ENCODE measurements around the gene ABCC3.
"Not testable (repeated sequence)": the region's sequence is repeated elsewhere in the genome, so short reads cannot be mapped to it uniquely, and the experiment has no call there.

The ABCC3 gene

GRCh38 chr17:50697663-50698272 is 63.1 kb downstream of the ABCC3 start:
- no peak for DNase-seq (ENCODE audit: low read depth in 2 of 2, low spot score in 1 of 2)

GRCh38 chr17:50699410-50699809 is 64.7 kb downstream of the ABCC3 start:
- DNase-seq (ENCODE audit: low read depth in 2 of 2, low spot score in 1 of 2) = no peak

- DNase-seq (ENCODE audit: low read depth in 2 of 2, low spot score in 1 of 2) = no peak
These were observed 68.5 kb downstream of the ABCC3 start for GRCh38 chr17:50703162-50703561.

GRCh38 chr17:50707289-50708049 is 72.8 kb downstream of the ABCC3 start, which contains the start of gene ANKRD40:
Gene ANKRD40 (minus strand): TSS chr17:50707914. CDS start chr17:50707654, 260 bp downstream.
- peak; percentile 81 to 84 for DNase-seq (ENCODE audit: low read depth in 2 of 2, low spot score in 1 of 2)

- no peak for DNase-seq (ENCODE audit: low read depth in 2 of 2, low spot score in 1 of 2)
These were observed 73.6 kb downstream of the ABCC3 start for GRCh38 chr17:50708050-50709000.

- DNase-seq (ENCODE audit: low read depth in 2 of 2, low spot score in 1 of 2) = not testable (repeated sequence)
These were observed 74.4 kb downstream of the ABCC3 start for GRCh38 chr17:50709053-50709452.

- DNase-seq (ENCODE audit: low read depth in 2 of 2, low spot score in 1 of 2) = no peak
These were observed 75.3 kb downstream of the ABCC3 start for GRCh38 chr17:50710025-50710424.

GRCh38 chr17:50710650-50711049 is 76.0 kb downstream of the ABCC3 start:
- no peak for DNase-seq (ENCODE audit: low read depth in 2 of 2, low spot score in 1 of 2)

- DNase-seq (ENCODE audit: low read depth in 2 of 2, low spot score in 1 of 2) = no peak
These were observed 78.0 kb downstream of the ABCC3 start for GRCh38 chr17:50712641-50713040.

GRCh38 chr17:50715471-50715870 is 80.8 kb downstream of the ABCC3 start:
- no peak for DNase-seq (ENCODE audit: low read depth in 2 of 2, low spot score in 1 of 2)

GRCh38 chr17:50719144-50719923 is 84.7 kb downstream of the ABCC3 start, which contains the start of gene LUC7L3:
Gene LUC7L3 (plus strand): TSS chr17:50719603. CDS start chr17:50719733, 130 bp downstream.
- peak; percentile 76 to 87 for DNase-seq (ENCODE audit: low read depth in 2 of 2, low spot score in 1 of 2)

- no peak for DNase-seq (ENCODE audit: low read depth in 2 of 2, low spot score in 1 of 2)
These were observed 85.5 kb downstream of the ABCC3 start for GRCh38 chr17:50719924-50720794.

- DNase-seq (ENCODE audit: low read depth in 2 of 2, low spot score in 1 of 2) = no peak
These were observed 86.7 kb downstream of the ABCC3 start for GRCh38 chr17:50721194-50722010.

- DNase-seq (ENCODE audit: low read depth in 2 of 2, low spot score in 1 of 2) = no peak
These were observed 88.1 kb downstream of the ABCC3 start for GRCh38 chr17:50722746-50723145.

- not testable (repeated sequence) for DNase-seq (ENCODE audit: low read depth in 2 of 2, low spot score in 1 of 2)
These were observed 89.9 kb downstream of the ABCC3 start for GRCh38 chr17:50724622-50725021.

- no peak for DNase-seq (ENCODE audit: low read depth in 2 of 2, low spot score in 1 of 2)
These were observed 91.3 kb downstream of the ABCC3 start for GRCh38 chr17:50725769-50726655.

GRCh38 chr17:50728112-50728429 is 93.4 kb downstream of the ABCC3 start:
- no peak for DNase-seq (ENCODE audit: low read depth in 2 of 2, low spot score in 1 of 2)
